Chondrocyte (in vitro differentiated cells): ENCODE data around the gene TNNI2. TPM values are rescaled to one million over a fixed set of nuclear protein-coding genes. Genes with fewer than 3 reads are reported as not detected.

ENCODE experiments used
- DNase-seq: peaks from one replicate; pipeline ENCODE4 v3.0.0; 2021; ENCODE audit warnings: mixed read lengths, low spot score
- H3K27ac Mint-ChIP-seq: one replicate; pipeline ENCODE4 v1.8.0; 2021; ENCODE audit warnings: mild to moderate bottlenecking, moderate library complexity, mixed read lengths; ENCODE audit not compliant: unreplicated experiment
- H3K27me3 Mint-ChIP-seq: 2 replicates; pipeline ENCODE4 v1.8.0; 2021; ENCODE audit warnings: low read depth, mixed read lengths
- H3K36me3 Mint-ChIP-seq: 2 replicates; pipeline ENCODE4 v1.8.0; 2021; ENCODE audit warnings: low read depth, mixed read lengths
- H3K4me1 Mint-ChIP-seq: 2 replicates; pipeline ENCODE4 v1.8.0; 2021; ENCODE audit warnings: low read depth, mild to moderate bottlenecking, mixed read lengths
- H3K4me3 Mint-ChIP-seq: one replicate; pipeline ENCODE4 v1.8.0; 2021; ENCODE audit warnings: mild to moderate bottlenecking, moderate library complexity, mixed read lengths; ENCODE audit not compliant: unreplicated experiment
- H3K9me3 Mint-ChIP-seq: 2 replicates; pipeline ENCODE4 v1.8.0; 2021; ENCODE audit warnings: low read depth, mixed read lengths
- total RNA-seq: library from RNA; stranded (reverse); gene quantifications from 3 replicates; pipeline ENCODE4 v1.2.1, GENCODE V29; 2021
- TF ChIP-seq, protein P1 (sequence below): fragments of 200-600 bp; sonication (generic); IDR thresholded peaks from 2 replicates; pipeline ENCODE4 v1.5.0; 2021; ENCODE audit warnings: antibody characterized with exemption, mild to moderate bottlenecking, moderate library complexity

TNNI2 gene
- total RNA-seq, 1 donor from 2014 or later = 1.3 TPM

DNA sequence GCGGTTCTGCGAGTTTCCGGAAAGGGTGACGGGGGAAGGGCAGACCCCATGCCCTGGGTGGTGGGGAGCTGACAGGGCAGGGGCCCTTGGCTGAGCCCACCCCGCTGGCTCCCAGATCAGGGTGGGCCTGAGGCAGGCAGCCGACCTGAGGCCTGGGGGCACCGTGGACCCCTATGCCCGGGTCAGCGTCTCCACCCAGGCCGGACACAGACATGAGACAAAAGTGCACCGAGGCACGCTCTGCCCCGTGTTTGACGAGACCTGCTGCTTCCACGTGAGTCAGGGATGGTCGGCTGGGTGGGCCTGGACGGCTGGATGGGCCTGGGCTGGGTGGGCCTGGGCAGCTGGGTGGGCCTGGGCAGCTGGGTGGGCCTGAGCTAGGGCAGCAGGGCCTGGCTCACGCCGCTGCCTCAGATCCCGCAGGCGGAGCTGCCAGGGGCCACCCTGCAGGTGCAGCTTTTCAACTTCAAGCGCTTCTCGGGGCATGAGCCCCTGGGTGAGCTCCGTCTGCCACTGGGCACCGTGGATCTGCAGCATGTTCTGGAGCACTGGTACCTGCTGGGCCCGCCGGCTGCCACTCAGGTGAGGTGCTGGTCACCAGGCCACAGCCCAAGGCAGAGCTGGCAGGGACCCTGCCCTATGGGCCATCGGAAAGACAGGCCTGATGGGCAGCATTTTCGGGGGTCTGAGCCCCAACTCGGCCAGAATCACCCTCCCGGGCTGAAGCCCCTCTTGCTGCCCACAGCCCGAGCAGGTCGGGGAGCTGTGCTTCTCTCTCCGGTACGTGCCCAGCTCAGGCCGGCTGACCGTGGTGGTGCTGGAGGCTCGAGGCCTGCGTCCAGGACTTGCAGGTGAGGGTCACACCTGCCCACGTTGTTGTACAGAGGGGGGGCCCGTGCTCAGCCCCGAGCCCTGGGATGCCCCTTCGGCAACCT, 2.5 kb upstream of the TNNI2 start:
- Mint-ChIP-seq H3K27ac (no peak overlapping the region), H3K4me1 (peaks cover 26% of the 10 kb centered on the region), H3K36me3 (no peaks in the 10 kb centered on the region), H3K9me3 (no peaks in the 10 kb centered on the region), H3K27me3 (no peaks in the 10 kb centered on the region), H3K4me3 (no peak overlapping the region)
- TF ChIP-seq, protein P1, sequence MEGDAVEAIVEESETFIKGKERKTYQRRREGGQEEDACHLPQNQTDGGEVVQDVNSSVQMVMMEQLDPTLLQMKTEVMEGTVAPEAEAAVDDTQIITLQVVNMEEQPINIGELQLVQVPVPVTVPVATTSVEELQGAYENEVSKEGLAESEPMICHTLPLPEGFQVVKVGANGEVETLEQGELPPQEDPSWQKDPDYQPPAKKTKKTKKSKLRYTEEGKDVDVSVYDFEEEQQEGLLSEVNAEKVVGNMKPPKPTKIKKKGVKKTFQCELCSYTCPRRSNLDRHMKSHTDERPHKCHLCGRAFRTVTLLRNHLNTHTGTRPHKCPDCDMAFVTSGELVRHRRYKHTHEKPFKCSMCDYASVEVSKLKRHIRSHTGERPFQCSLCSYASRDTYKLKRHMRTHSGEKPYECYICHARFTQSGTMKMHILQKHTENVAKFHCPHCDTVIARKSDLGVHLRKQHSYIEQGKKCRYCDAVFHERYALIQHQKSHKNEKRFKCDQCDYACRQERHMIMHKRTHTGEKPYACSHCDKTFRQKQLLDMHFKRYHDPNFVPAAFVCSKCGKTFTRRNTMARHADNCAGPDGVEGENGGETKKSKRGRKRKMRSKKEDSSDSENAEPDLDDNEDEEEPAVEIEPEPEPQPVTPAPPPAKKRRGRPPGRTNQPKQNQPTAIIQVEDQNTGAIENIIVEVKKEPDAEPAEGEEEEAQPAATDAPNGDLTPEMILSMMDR = no peak
- no peak for DNase-seq

GRCh38 chr11:1837171-1838076, 1.4 kb upstream of the TNNI2 start:
- TF ChIP-seq, protein P1 = peak; percentile 97
- Mint-ChIP-seq H3K36me3 (no peaks in the 10 kb centered on the region), H3K4me3 (no peak overlapping the region), H3K27me3 (no peaks in the 10 kb centered on the region), H3K27ac (no peak overlapping the region), H3K4me1 (peaks cover 16% of the 10 kb centered on the region), H3K9me3 (no peaks in the 10 kb centered on the region)
- no peak for DNase-seq

GRCh38 chr11:1838077-1838425, 730 bp upstream of the TNNI2 start:
- peaks cover 12% of the 10 kb centered on the region for H3K4me1 Mint-ChIP-seq
- DNase-seq = no peak
- H3K27me3 Mint-ChIP-seq = no peaks in the 10 kb centered on the region
- TF ChIP-seq, protein P1 = peak; percentile 70
- H3K4me3 Mint-ChIP-seq = no peak overlapping the region
- no peaks in the 10 kb centered on the region for H3K9me3 Mint-ChIP-seq
- no peak overlapping the region for H3K27ac Mint-ChIP-seq
- H3K36me3 Mint-ChIP-seq = no peaks in the 10 kb centered on the region

DNA sequence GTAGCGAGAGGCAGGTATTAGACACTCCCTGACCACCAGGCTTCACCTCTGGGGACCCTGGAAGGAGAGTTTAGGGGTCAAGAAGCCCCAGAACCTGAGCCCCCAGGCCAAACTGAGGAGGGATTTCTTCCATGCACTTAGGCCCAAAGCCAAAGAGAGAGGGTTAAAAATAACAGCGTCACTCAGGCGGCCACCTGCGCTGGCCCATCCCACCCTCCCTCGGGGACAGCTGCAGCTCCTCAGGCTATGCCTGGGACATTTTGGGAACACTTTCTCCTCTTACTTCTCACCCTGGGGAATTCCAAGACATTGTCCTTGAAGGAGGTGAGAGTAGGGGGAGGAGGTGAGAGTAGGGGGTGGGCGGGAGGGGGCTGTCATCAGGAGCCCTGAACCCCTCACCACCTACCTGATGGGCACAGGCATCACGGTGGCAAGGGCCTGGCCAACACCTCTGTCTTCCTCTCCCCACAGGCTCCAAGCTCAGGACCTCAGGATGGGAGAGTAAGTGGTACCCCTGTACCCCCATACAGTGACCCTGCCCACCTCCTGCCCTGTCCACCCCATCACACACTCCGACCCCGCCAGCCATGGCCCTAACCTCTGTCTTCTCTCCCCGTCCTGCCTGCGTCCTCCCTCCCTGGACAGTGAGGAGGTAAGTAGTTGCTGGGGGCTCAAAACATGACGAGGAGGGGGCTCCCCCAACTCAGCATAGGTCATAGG, 583 bp downstream of the TNNI2 start:
- no peak for DNase-seq
- H3K27ac Mint-ChIP-seq = no peak overlapping the region
- no peaks in the 10 kb centered on the region for H3K27me3 Mint-ChIP-seq
- TF ChIP-seq, protein P1 = no peak
- H3K9me3 Mint-ChIP-seq = no peaks in the 10 kb centered on the region
- peaks cover 3% of the 10 kb centered on the region for H3K4me1 Mint-ChIP-seq
- H3K36me3 Mint-ChIP-seq = no peaks in the 10 kb centered on the region
- H3K4me3 Mint-ChIP-seq = no peak overlapping the region
